HepG2 (cell line): ENCODE data around the gene RAP1A. TPM values are rescaled to one million over a fixed set of nuclear protein-coding genes. Genes with fewer than 3 reads are reported as not detected.
"Not testable (repeated sequence)": the region's sequence is repeated elsewhere in the genome, so short reads cannot be mapped to it uniquely, and the experiment has no call there.

Source experiments
- ATAC-seq: fragments of 200-7000 bp; cut with Tn5 transposase; 3 replicates; pipeline ENCODE4 v1.9.1; 2020; ENCODE audit warnings: mild to moderate bottlenecking, moderate library complexity
- BruUV-seq: library from RNA; stranded (reverse); fragments of 400-500 nt; replicated peaks from 2 replicates; lab custom pipeline; 2021; lab: Mats Ljungman, UMichigan
- CTCF ChIA-PET: fragments of 300-600 bp; formaldehyde crosslinking; extraction: SDS; loops from one replicate; lab custom pipeline; 2021; ENCODE audit warnings: low total read pairs, inconsistent platforms, low intra/inter-chr PET ratio; lab: Yijun Ruan, JAX
- POLR2A ChIA-PET: fragments of 350-600 bp; sonication (Branson Sonifier 250); formaldehyde crosslinking; loops from one replicate; lab custom pipeline; 2020; ENCODE audit warnings: antibody characterized with exemption, inconsistent platforms; lab: Yijun Ruan, JAX
- DNase-seq: peaks from one replicate; pipeline ENCODE4 v3.0.0-alpha.2; 2015; ENCODE audit warnings: low spot score
- FAIRE-seq: peaks from 3 replicates; lab custom pipeline; 2011; peaks lifted over from hg19 to GRCh38; lab: Jason Lieb, UNC
- H2AFZ ChIP-seq: one replicate; pipeline ENCODE4 v1.6.1; 2011; ENCODE audit warnings: low read length, inconsistent platforms
- H3K27ac ChIP-seq: fragments of 300-600 bp; 3 replicates; pipeline ENCODE4 v1.8.0; 2011; ENCODE audit warnings: mixed run types, mild to moderate bottlenecking, mixed read lengths, low read length, inconsistent platforms; ENCODE audit not compliant: insufficient read depth; ENCODE audit errors: extremely low read length
- H3K27me3 ChIP-seq, 2 experiments: fragments of 200-600 bp in 1 of 2; 2 replicates in 1 of 2; 3 replicates in 1 of 2; pipeline versions ENCODE4 v1.6.0 to v1.8.0; 2011; ENCODE audit warnings: low read length in 2 of 2, mild to moderate bottlenecking in 2 of 2, moderate library complexity in 2 of 2, inconsistent platforms in 1 of 2; ENCODE audit not compliant: insufficient read depth in 2 of 2, control insufficient read depth in 1 of 2
- H3K36me3 ChIP-seq, 2 experiments: fragments of 200-600 bp in 1 of 2; replicated peaks in 1 of 2; 2 replicates in 1 of 2; 3 replicates in 1 of 2; pipeline versions ENCODE4 v1.5.1 to v1.8.0; 2011; ENCODE audit warnings: low read length in 2 of 2, inconsistent platforms in 1 of 2; ENCODE audit not compliant: insufficient read depth in 2 of 2, control insufficient read depth in 1 of 2
- H3K4me1 ChIP-seq: 2 replicates; pipeline ENCODE4 v1.5.1; 2012; ENCODE audit warnings: low read length, inconsistent platforms; ENCODE audit not compliant: insufficient read depth
- H3K4me2 ChIP-seq: 2 replicates; pipeline ENCODE4 v1.6.0; 2011; ENCODE audit warnings: low read depth, low read length, inconsistent platforms
- H3K4me3 ChIP-seq, 3 experiments: fragments of 200-600 bp in 1 of 3; sonication (generic), shearing (Covaris generic) in 1 of 3; replicated peaks in 1 of 3; 2 replicates each; pipeline ENCODE4 v1.5.1; 2011 to 2016; ENCODE audit warnings: low read length in 3 of 3, inconsistent platforms in 2 of 3, low read depth in 2 of 3, mild to moderate bottlenecking in 2 of 3, control low read depth in 1 of 3, mixed read lengths in 1 of 3; ENCODE audit not compliant: insufficient read depth in 1 of 3
- H3K79me2 ChIP-seq: one replicate; pipeline ENCODE4 v1.6.1; 2011; ENCODE audit warnings: low read length, inconsistent platforms; ENCODE audit not compliant: insufficient read depth
- H3K9ac ChIP-seq: 2 replicates; pipeline ENCODE4 v1.6.0; 2011; ENCODE audit warnings: mild to moderate bottlenecking, low read depth, low read length, inconsistent platforms; ENCODE audit not compliant: insufficient read depth
- H3K9me3 ChIP-seq: 2 replicates; pipeline ENCODE4 v1.5.1; 2012; ENCODE audit warnings: mild to moderate bottlenecking, low read length
- H4K20me1 ChIP-seq: 2 replicates; pipeline ENCODE4 v1.6.0; 2011; ENCODE audit warnings: inconsistent platforms, mild to moderate bottlenecking, low read length, moderate library complexity; ENCODE audit not compliant: insufficient read depth
- BCL6 ChIP-seq: IDR thresholded peaks from 2 replicates; pipeline ENCODE4 v1.6.1; 2016; ENCODE audit warnings: missing genetic modification reagents, missing compliant biosample characterization
- WGBS: methylation state at CpG from one replicate; pipeline ENCODE4 v1.1.6; 2017; ENCODE audit warnings: low lambda C conversion rate; 5-methylcytosine and 5-hydroxymethylcytosine counted together
- in situ Hi-C: cut with HindIII; loops from 2 replicates; pipeline ENCODE4 v1.10.0; 2017; ENCODE audit warnings: low pct_unique_long_range_greater_than_20kb; ENCODE audit not compliant: extremely low pct_ligation_motif_present
- intact Hi-C: fragments of 100-400 bp; cut with micrococcal nuclease; formaldehyde crosslinking; loops from one replicate; pipeline ENCODE4 v1.10.0; 2022; ENCODE audit not compliant: unreplicated experiment
- polyA plus RNA-seq, 8 experiments: library from polyadenylated mRNA; depleted of rRNA in 3 of 8; stranded (reverse) in 7 of 8; unstranded in 1 of 8; fragments of >200 nt; fragmentation: Illumina TruSeq in 4 of 8; extraction: Trizol in 4 of 8; gene quantifications; 2 replicates each; pipeline versions ENCODE4 v1.2.1 to v1.2.3, GENCODE V29; 2011 to 2016; ENCODE audit warnings: low read depth in 4 of 8, missing spikeins in 1 of 8, mixed read lengths in 1 of 8; ENCODE audit not compliant: insufficient read depth in 1 of 8
- total RNA-seq, 5 experiments: library from RNA; depleted of rRNA; stranded (reverse); fragments of >200 nt; fragmentation: Illumina TruSeq; extraction: Trizol; gene quantifications; 2 replicates each; pipeline ENCODE4 v1.2.3, GENCODE V29; 2016; ENCODE audit warnings: low read depth in 1 of 5

The RAP1A gene
- total and polyA plus RNA-seq, 2 of the 13 experiments (the other 11 are each of a cell fraction or from before 2014, with no cell fraction given) = 19.0 to 20.7 TPM

- in situ Hi-C loops, H3K27me3 ChIP-seq, FAIRE-seq, CTCF ChIA-PET, intact Hi-C loops, H3K4me2 ChIP-seq, H4K20me1 ChIP-seq, H3K36me3 ChIP-seq, H3K4me3 ChIP-seq, H3K9me3 ChIP-seq, H3K4me1 ChIP-seq, DNase-seq, H3K27ac ChIP-seq, ATAC-seq, BruUV-seq, H3K9ac ChIP-seq, H3K79me2 ChIP-seq, H2AFZ ChIP-seq, POLR2A ChIA-PET: not testable (repeated sequence)
- TF ChIP-seq BCL6 = peak; percentile 13; the same call in 1 of the 2 replicates
- 43% methylated on average over 6 of the region's 8 CpGs for WGBS
Observed at GRCh38 chr1:111606457-111607215, 13.0 kb upstream of the RAP1A start.

- FAIRE-seq, BruUV-seq, H4K20me1 ChIP-seq, H2AFZ ChIP-seq, DNase-seq, H3K4me3 ChIP-seq, H3K36me3 ChIP-seq, H3K4me1 ChIP-seq, H3K4me2 ChIP-seq, in situ Hi-C loops, H3K9me3 ChIP-seq, H3K9ac ChIP-seq, H3K79me2 ChIP-seq, H3K27me3 ChIP-seq, POLR2A ChIA-PET, H3K27ac ChIP-seq, intact Hi-C loops, CTCF ChIA-PET, ATAC-seq: not testable (repeated sequence)
- WGBS = 91% methylated on average over 14 of the region's 24 CpGs
Observed at GRCh38 chr1:111608528-111608927, 11.1 kb upstream of the RAP1A start.
